GM06990 (cell line): ENCODE data around the gene BMP7.

Experiments used
- DNase-seq: peaks from one replicate; pipeline ENCODE4 v3.0.0-alpha.2; 2011; ENCODE audit not compliant: insufficient read length; ENCODE audit errors: extremely low read depth
- H3K27me3 ChIP-seq: replicated peaks from 2 replicates; pipeline ENCODE4 v1.6.0; 2011; ENCODE audit warnings: low read length; ENCODE audit not compliant: control insufficient read depth, insufficient read depth
- H3K36me3 ChIP-seq: 2 replicates; pipeline ENCODE4 v1.5.1; 2011; ENCODE audit warnings: low read length; ENCODE audit not compliant: control insufficient read depth, insufficient read depth
- H3K4me3 ChIP-seq: replicated peaks from 2 replicates; pipeline ENCODE4 v1.5.1; 2011; ENCODE audit warnings: low read depth, mild to moderate bottlenecking, control low read depth, low read length
- TF ChIP-seq, protein P1 (sequence below): IDR thresholded peaks from 2 replicates; pipeline ENCODE4 v1.5.1; 2011; ENCODE audit warnings: low read length, control low read depth, mild to moderate bottlenecking, inconsistent platforms; ENCODE audit not compliant: insufficient read depth, poor library complexity, severe bottlenecking

BMP7 gene

DNA sequence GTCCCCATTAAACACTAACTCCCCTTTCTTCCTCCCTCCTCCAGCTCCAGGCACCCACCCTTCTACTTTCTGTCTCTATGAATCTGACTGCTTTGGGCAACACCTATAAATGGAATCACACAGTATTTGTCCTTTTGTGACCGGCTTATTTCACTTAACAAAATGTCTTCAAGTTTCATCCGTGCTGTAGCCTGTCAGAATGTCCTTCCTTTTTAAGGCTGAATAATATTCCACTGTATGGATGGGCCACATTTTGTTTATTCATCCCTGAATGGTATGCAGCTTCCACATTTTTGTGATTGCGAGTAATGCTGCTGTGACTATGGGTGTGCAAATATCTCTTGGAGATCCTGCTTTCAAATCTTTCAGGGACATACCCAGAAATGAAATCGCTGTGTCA is 28.4 kb downstream of the BMP7 start:
- Histone ChIP-seq H3K27me3 (no peaks in the 10 kb centered on the region; the same call in 1 of the 2 replicates), H3K36me3 (no peaks in the 10 kb centered on the region), H3K4me3 (no peak overlapping the region)
- DNase-seq, result no peak
- TF ChIP-seq, protein P1, sequence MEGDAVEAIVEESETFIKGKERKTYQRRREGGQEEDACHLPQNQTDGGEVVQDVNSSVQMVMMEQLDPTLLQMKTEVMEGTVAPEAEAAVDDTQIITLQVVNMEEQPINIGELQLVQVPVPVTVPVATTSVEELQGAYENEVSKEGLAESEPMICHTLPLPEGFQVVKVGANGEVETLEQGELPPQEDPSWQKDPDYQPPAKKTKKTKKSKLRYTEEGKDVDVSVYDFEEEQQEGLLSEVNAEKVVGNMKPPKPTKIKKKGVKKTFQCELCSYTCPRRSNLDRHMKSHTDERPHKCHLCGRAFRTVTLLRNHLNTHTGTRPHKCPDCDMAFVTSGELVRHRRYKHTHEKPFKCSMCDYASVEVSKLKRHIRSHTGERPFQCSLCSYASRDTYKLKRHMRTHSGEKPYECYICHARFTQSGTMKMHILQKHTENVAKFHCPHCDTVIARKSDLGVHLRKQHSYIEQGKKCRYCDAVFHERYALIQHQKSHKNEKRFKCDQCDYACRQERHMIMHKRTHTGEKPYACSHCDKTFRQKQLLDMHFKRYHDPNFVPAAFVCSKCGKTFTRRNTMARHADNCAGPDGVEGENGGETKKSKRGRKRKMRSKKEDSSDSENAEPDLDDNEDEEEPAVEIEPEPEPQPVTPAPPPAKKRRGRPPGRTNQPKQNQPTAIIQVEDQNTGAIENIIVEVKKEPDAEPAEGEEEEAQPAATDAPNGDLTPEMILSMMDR, result no peak

DNA sequence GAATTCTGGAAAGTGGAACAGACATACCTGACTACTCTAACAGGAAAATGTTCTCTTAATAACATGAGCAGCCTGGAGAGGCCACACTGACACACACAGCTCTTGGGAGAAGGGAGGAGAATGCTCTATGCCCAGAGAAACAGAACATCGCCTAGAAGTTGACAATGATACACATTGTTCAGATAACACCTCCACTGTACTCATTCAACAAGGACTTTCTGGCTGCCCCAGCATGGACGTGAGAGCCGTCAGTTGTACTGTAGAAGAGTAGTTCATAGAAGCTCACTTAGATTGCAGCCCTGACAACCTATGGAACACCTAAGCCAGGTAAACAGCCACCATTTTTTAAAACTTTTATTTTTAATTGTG is 28.9 kb downstream of the BMP7 start:
- Histone ChIP-seq H3K36me3 (no peaks in the 10 kb centered on the region), H3K27me3 (no peaks in the 10 kb centered on the region; the same call in 1 of the 2 replicates), H3K4me3 (no peak overlapping the region)
- no peak for DNase-seq
- TF ChIP-seq, protein P1, result no peak

DNA sequence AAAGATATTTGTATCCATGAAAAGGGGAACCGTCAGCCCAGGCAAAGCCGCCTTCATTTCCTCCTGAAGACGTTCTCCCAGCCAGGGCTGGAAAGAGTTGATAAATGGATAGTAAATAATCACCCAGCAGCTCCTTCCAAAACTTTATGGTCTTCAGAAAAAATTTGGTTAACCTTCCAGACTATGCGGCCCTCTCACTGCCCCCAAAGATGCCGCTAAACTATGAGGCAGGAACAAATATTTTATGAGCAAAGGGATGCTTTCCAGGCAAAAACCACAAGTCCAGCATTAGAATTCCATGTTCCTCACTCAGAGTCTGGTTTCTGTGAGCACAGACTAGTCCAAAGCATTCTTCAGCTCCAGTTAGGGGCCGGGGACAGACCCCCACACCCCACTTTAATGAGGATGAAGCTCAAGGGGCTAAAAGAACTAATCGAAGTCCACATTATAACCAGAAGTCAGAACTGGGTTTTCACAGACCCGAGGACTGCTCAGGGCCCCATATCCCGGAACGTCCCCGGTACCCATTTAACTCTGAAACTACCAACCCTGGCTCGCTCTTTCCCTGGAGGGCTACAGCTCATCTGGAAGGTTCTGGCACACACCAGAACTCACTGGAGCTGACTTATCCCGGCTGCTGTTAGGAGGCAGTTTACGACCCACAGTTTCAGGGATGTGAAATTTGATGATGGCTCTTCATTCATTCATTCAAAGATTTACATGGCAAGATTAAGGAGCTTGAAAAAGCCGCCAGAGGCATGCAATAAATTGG is 29.4 kb downstream of the BMP7 start:
- Histone ChIP-seq H3K27me3 (no peaks in the 10 kb centered on the region; the same call in 1 of the 2 replicates), H3K4me3 (no peak overlapping the region), H3K36me3 (no peaks in the 10 kb centered on the region)
- no peak for DNase-seq
- TF ChIP-seq, protein P1, result no peak

DNA sequence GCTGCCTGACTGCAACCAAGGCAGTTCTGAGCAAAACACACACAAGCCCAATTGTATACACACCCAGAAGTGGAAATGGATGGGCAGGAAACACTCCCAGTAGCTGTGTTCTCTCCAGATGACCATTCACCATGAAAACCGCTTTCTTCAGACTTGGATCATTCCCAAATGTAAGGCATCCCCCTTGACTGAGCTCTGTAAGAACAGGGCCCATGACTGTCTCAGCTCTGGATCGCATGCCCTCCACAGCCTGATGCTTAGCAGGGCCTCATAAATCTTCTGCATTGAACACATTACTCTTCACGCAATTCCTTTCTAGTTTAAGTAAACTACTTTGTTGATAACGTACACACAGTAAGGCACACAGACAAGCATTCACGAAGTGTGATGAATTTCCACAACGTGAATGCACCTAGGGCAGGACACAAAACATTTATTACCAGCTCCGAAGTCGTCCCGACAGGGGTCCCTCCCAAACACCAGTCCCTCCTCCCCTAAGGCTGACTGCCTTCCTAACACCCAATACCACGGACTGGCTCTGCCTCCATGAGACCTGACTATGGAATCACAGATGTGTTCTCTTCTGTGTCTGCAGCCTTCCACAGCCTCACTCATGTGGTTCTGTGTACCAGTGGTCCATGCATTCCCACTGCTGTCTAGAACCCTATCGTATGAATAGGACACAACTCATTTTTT is 31.7 kb downstream of the BMP7 start:
- TF ChIP-seq, protein P1, result no peak
- no peaks in the 10 kb centered on the region; the same call in 1 of the 2 replicates for H3K27me3 ChIP-seq
- no peak for DNase-seq
- H3K4me3 ChIP-seq, result no peak overlapping the region
- no peaks in the 10 kb centered on the region for H3K36me3 ChIP-seq

DNA sequence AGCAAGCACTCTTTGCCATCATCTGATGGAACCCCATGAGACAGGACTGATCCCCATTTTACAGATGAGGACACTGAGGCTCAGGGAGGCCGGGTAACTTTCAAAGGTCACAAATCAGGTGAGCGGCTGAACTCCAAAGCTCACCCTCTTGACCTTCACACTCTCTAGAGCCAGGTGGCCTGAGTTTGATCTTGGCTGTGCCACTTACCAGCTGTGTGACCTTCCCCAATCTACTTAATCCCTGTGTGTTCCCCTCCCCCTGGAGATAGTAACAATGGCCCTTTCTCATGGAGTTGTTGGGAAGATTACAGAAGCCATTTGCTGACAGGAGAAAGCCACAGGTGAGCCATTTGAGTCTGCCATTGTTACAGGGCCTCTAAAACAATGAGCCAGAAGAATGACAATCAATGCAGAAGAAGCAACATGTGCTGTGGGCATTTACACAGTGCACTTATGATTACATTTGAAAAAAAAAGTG is 34.5 kb downstream of the BMP7 start:
- H3K27me3 ChIP-seq, result no peaks in the 10 kb centered on the region; the same call in 1 of the 2 replicates
- no peaks in the 10 kb centered on the region for H3K36me3 ChIP-seq
- no peak overlapping the region for H3K4me3 ChIP-seq
- DNase-seq, result no peak
- TF ChIP-seq, protein P1, result no peak
